ENCODE measurements around the gene TCEAL3. TPM values are rescaled to one million over a fixed set of nuclear protein-coding genes. Genes with fewer than 3 reads are reported as not detected.
"Not testable (repeated sequence)": the region's sequence is repeated elsewhere in the genome, so short reads cannot be mapped to it uniquely, and the experiment has no call there.

TCEAL3 gene
- total and polyA plus RNA-seq, 7 experiments from 2014 or later = 0.60 to 6.1 (median 4.6) TPM

- DNase-seq; CTCF ChIA-PET; H3K9me3 Mint-ChIP-seq; H3K4me1 ChIP-seq (ENCODE audit: control insufficient read depth in 2 of 2, insufficient read depth in 2 of 2, low read length in 2 of 2); H3K9me3 ChIP-seq (ENCODE audit: control insufficient read depth in 2 of 3, low read length in 3 of 3); H3K27ac ChIP-seq (ENCODE audit: low read depth, low read length); H3K4me3 ChIP-seq (ENCODE audit: low read length); H3K27me3 Mint-ChIP-seq; H3K4me1 Mint-ChIP-seq; H3K36me3 ChIP-seq (ENCODE audit: control insufficient read depth in 2 of 3, insufficient read depth in 3 of 3, low read length in 3 of 3); H3K27ac Mint-ChIP-seq; H3K4me3 Mint-ChIP-seq; H3K27me3 ChIP-seq (ENCODE audit: control insufficient read depth in 2 of 2, insufficient read depth in 2 of 2, low read length in 2 of 2); intact Hi-C loops (cut with micrococcal nuclease); POLR2A ChIA-PET; ATAC-seq: not testable (repeated sequence)
- peaks cover 0 to 17% (median 0%) of the 10 kb centered on the region in 5 donors for H3K36me3 Mint-ChIP-seq
Measured at GRCh38 chrX:103592295-103592694, 15.5 kb upstream of the TCEAL3 start.

- CTCF ChIA-PET = not testable (repeated sequence)
Measured at GRCh38 chrX:103595202-103595601, 12.6 kb upstream of the TCEAL3 start.

GRCh38 chrX:103608306-103608963 lies 672 bp downstream of the TCEAL3 start:
- Mint-ChIP-seq H3K27ac (peak overlapping the region in 7 of 9 donors; percentile 44 to 90 (median 72)), H3K27me3 (peaks cover 0 to 19% (median 0%) of the 10 kb centered on the region in 5 donors), H3K9me3 (no peaks in the 10 kb centered on the region), H3K4me3 (peak overlapping the region; percentile 47 to 93 (median 79)), H3K4me1 (peaks cover 0 to 9% (median 7%) of the 10 kb centered on the region in 7 donors), H3K36me3 (peaks cover 0 to 2% (median 0%) of the 10 kb centered on the region in 5 donors)
- DNase-seq (peak in 1 of 9 donors; percentile 12), ATAC-seq (peak; percentile 4)
- intact Hi-C loops (cut with micrococcal nuclease) = loop anchor here in 1 of 2 donors (5.0 kb wide), 1 partner anchor 79 kb away; the partner anchor contains the start of gene MORF4L2
- H3K27me3 ChIP-seq (ENCODE audit: control insufficient read depth in 2 of 2, insufficient read depth in 2 of 2, low read length in 2 of 2) = no peaks in the 10 kb centered on the region
- H3K36me3 ChIP-seq (ENCODE audit: control insufficient read depth in 2 of 3, insufficient read depth in 3 of 3, low read length in 3 of 3) = no peaks in the 10 kb centered on the region
- no peaks in the 10 kb centered on the region for H3K9me3 ChIP-seq (ENCODE audit: control insufficient read depth in 2 of 3, low read length in 3 of 3)
- peak overlapping the region; percentile 52 for H3K4me3 ChIP-seq (ENCODE audit: low read length)
- no peaks in the 10 kb centered on the region for H3K4me1 ChIP-seq (ENCODE audit: control insufficient read depth in 2 of 2, insufficient read depth in 2 of 2, low read length in 2 of 2)
- ChIA-PET POLR2A (no interaction called here), CTCF (no interaction called here)
- peak overlapping the region; percentile 74 for H3K27ac ChIP-seq (ENCODE audit: low read depth, low read length)

More at GRCh38 chrX:103595202-103595601, 12.6 kb upstream of the TCEAL3 start:
- H3K4me3 ChIP-seq (ENCODE audit: low read length); H3K27me3 Mint-ChIP-seq; ATAC-seq; H3K36me3 ChIP-seq (ENCODE audit: control insufficient read depth in 2 of 3, insufficient read depth in 3 of 3, low read length in 3 of 3); H3K4me3 Mint-ChIP-seq; intact Hi-C loops (cut with micrococcal nuclease); H3K27ac ChIP-seq (ENCODE audit: low read depth, low read length); DNase-seq; H3K27ac Mint-ChIP-seq; H3K4me1 ChIP-seq (ENCODE audit: control insufficient read depth in 2 of 2, insufficient read depth in 2 of 2, low read length in 2 of 2); H3K9me3 ChIP-seq (ENCODE audit: control insufficient read depth in 2 of 3, low read length in 3 of 3); H3K9me3 Mint-ChIP-seq; POLR2A ChIA-PET; H3K4me1 Mint-ChIP-seq; H3K27me3 ChIP-seq (ENCODE audit: control insufficient read depth in 2 of 2, insufficient read depth in 2 of 2, low read length in 2 of 2): not testable (repeated sequence)
- peaks cover 0 to 17% (median 0%) of the 10 kb centered on the region in 5 donors for H3K36me3 Mint-ChIP-seq

- intact Hi-C loops (cut with micrococcal nuclease) = no loop called here
- POLR2A ChIA-PET = interaction anchor here (0.9 kb wide), 1 partner anchor 20 kb away, joined by 3 read pairs; no protein-coding TSS in a partner anchor
- H3K27ac Mint-ChIP-seq = peak overlapping the region in 2 of 9 donors; percentile 1 to 19
Measured at GRCh38 chrX:103610282-103610681, 2.5 kb downstream of the TCEAL3 start.

DNA sequence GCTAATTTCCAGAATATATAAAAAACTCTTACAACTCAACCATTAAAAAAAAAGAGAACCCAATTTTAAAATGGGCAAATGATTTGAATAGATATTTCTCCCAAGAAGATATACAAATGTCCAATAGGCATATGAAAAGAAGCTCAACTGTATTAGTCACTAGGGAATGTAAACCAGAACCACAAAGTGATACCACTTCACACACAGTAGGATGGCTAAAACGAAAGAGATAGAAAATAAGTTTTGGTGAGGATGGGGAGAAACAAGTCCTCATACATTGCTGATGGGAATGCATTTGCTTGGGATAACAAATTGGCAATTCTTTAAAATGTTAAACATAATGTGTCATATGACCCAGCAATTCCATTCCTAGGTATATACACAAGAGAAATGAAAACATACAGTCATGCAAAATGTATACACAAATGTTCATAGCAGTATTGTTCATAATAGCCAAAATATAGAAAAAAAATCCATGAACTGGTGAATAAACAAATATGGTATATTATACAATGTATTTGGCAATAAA lies 5.7 kb downstream of the TCEAL3 start:
- DNase-seq = no peak
- H3K4me1 ChIP-seq (ENCODE audit: control insufficient read depth in 2 of 2, insufficient read depth in 2 of 2, low read length in 2 of 2) = no peaks in the 10 kb centered on the region
- CTCF ChIA-PET = no interaction called here
- no peak for ATAC-seq
- H3K27ac ChIP-seq (ENCODE audit: low read depth, low read length) = no peak overlapping the region
- H3K4me3 ChIP-seq (ENCODE audit: low read length) = no peak overlapping the region
- H3K4me1 Mint-ChIP-seq = peaks cover 0 to 1% (median 0%) of the 10 kb centered on the region in 7 donors
- no peak overlapping the region for H3K4me3 Mint-ChIP-seq
- no peaks in the 10 kb centered on the region for H3K9me3 ChIP-seq (ENCODE audit: control insufficient read depth in 2 of 3, low read length in 3 of 3)
- H3K36me3 ChIP-seq (ENCODE audit: control insufficient read depth in 2 of 3, insufficient read depth in 3 of 3, low read length in 3 of 3) = no peaks in the 10 kb centered on the region
- peaks cover 0 to 7% (median 0%) of the 10 kb centered on the region in 5 donors for H3K36me3 Mint-ChIP-seq
- intact Hi-C loops (cut with micrococcal nuclease) = no loop called here
- peaks cover 0 to 2% (median 0%) of the 10 kb centered on the region in 11 donors for H3K9me3 Mint-ChIP-seq
- H3K27ac Mint-ChIP-seq = no peak overlapping the region
- H3K27me3 Mint-ChIP-seq = no peaks in the 10 kb centered on the region
- H3K27me3 ChIP-seq (ENCODE audit: control insufficient read depth in 2 of 2, insufficient read depth in 2 of 2, low read length in 2 of 2) = no peaks in the 10 kb centered on the region
- POLR2A ChIA-PET = interaction anchor here (0.7 kb wide), 1 partner anchor 79 kb away, joined by 3 read pairs; no protein-coding TSS in a partner anchor

More at GRCh38 chrX:103610282-103610681, 2.5 kb downstream of the TCEAL3 start:
- H3K4me3 Mint-ChIP-seq = peak overlapping the region in 1 of 10 donors; percentile 8
- Histone ChIP-seq H3K27me3 (ENCODE audit: control insufficient read depth in 2 of 2, insufficient read depth in 2 of 2, low read length in 2 of 2) (no peaks in the 10 kb centered on the region), H3K27ac (ENCODE audit: low read depth, low read length) (no peak overlapping the region), H3K9me3 (ENCODE audit: control insufficient read depth in 2 of 3, low read length in 3 of 3) (no peaks in the 10 kb centered on the region), H3K4me3 (ENCODE audit: low read length) (no peak overlapping the region), H3K4me1 (ENCODE audit: control insufficient read depth in 2 of 2, insufficient read depth in 2 of 2, low read length in 2 of 2) (no peaks in the 10 kb centered on the region), H3K36me3 (ENCODE audit: control insufficient read depth in 2 of 3, insufficient read depth in 3 of 3, low read length in 3 of 3) (no peaks in the 10 kb centered on the region)
- peaks cover 0 to 4% (median 0%) of the 10 kb centered on the region in 5 donors for H3K36me3 Mint-ChIP-seq
- DNase-seq (no peak), ATAC-seq (no peak)
- H3K4me1 Mint-ChIP-seq = peaks cover 0 to 9% (median 7%) of the 10 kb centered on the region in 7 donors
- peaks cover 0 to 2% (median 0%) of the 10 kb centered on the region in 11 donors for H3K9me3 Mint-ChIP-seq
- CTCF ChIA-PET = no interaction called here
- peaks cover 0 to 19% (median 0%) of the 10 kb centered on the region in 5 donors for H3K27me3 Mint-ChIP-seq

- Histone ChIP-seq H3K4me1 (ENCODE audit: control insufficient read depth in 2 of 2, insufficient read depth in 2 of 2, low read length in 2 of 2) (no peaks in the 10 kb centered on the region), H3K36me3 (ENCODE audit: control insufficient read depth in 2 of 3, insufficient read depth in 3 of 3, low read length in 3 of 3) (no peaks in the 10 kb centered on the region), H3K9me3 (ENCODE audit: control insufficient read depth in 2 of 3, low read length in 3 of 3) (no peaks in the 10 kb centered on the region), H3K4me3 (ENCODE audit: low read length) (no peak overlapping the region), H3K27ac (ENCODE audit: low read depth, low read length) (no peak overlapping the region), H3K27me3 (ENCODE audit: control insufficient read depth in 2 of 2, insufficient read depth in 2 of 2, low read length in 2 of 2) (no peaks in the 10 kb centered on the region)
- DNase-seq = no peak
- H3K36me3 Mint-ChIP-seq = peaks cover 0 to 7% (median 0%) of the 10 kb centered on the region in 5 donors
- no peak overlapping the region for H3K4me3 Mint-ChIP-seq
- no peaks in the 10 kb centered on the region for H3K4me1 Mint-ChIP-seq
- H3K27ac Mint-ChIP-seq = no peak overlapping the region
- CTCF ChIA-PET = no interaction called here
- POLR2A ChIA-PET = no interaction called here
- peaks cover 0 to 2% (median 0%) of the 10 kb centered on the region in 11 donors for H3K9me3 Mint-ChIP-seq
- intact Hi-C loops (cut with micrococcal nuclease) = no loop called here
- ATAC-seq = no peak
- H3K27me3 Mint-ChIP-seq = no peaks in the 10 kb centered on the region
Measured at GRCh38 chrX:103614999-103615398, 7.2 kb downstream of the TCEAL3 start.

Data from naive thymus-derived CD4-positive, alpha-beta T cell (primary cell).